TTC549 (cell line): ENCODE measurements around the gene HERC2.
"Not testable (repeated sequence)": the region's sequence is repeated elsewhere in the genome, so short reads cannot be mapped to it uniquely, and the experiment has no call there.

ENCODE experiments used
- FAIRE-seq: peaks from 2 replicates; lab custom pipeline; 2012; peaks lifted over from hg19 to GRCh38; lab: Jason Lieb, UNC

The HERC2 gene

DNA sequence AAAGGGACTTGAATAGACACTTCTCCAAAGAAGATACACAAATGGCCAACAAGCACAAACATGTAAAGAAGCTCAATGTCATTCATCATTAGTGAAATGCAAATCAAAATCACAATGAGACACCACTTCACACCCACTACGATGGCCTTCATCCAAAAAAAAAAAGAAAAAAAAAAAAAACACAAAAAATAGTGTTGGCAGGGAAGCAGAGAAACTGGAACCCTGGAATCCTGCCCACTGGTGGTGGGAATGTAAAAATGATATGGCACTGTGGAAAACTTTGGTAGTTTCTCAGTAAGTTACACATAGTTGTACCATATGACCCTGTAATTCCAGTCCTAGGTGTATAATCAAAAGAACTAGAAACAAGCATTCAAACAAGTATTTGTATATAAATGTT lies 94.7 kb downstream of the HERC2 start:
- FAIRE-seq: not testable (repeated sequence)

DNA sequence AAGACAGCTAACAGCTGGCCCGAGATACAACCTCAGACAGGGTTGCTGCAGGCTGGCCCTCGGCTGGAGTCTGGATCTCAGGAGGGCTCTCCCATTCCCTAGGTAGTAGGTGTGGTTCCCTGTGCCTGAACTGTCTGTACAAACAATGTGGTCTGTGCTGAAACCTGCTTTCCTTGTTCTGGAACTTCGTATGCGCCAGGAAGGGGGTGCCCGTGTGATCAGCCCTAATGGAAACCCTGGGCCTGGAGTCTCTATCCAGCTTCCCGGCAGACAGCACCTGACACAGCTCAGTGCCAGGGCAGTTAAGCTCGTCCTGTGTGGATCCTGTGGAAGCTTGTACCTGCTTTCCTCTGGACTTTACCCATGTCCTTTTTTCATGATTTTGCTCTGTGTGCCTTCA lies 99.4 kb downstream of the HERC2 start:
- FAIRE-seq: not testable (repeated sequence)

DNA sequence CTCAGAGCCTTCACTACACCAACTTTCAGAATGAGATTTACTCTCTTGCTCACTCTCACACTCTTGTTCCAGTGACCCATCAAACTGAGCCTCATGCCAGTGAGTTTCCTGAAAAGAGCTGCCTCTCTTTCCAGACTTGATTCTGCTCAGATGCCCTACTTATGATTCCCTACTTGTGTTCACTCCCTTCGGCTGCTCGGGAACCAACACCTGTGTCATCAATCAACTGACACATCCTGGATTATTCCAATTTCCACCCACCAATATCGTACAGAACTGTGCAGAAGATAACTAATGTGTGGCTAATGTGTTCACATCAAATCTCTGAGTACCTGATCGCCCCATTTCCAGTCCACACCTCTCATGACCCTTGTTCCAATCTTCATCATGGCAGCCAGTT lies 100.3 kb downstream of the HERC2 start:
- FAIRE-seq: not testable (repeated sequence)

DNA sequence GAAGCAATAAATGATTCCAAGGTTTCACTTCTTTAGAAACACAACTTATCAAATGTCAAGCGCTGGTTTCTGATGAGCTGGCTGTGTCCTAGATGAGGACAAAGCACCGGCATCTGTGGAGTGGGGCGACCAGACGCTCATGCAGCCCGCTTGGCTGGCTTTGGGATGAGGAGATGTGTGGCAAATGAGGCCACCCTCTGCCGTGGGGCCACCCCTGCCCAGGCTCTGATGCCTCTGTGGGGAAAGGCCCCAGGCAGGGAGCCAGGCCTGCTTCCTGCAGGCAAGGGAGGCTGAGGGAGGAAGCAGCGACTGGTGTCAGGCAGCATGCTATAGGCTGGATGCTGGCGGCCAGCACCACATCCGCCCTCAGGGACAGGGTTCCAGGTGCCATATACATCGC lies 102.9 kb downstream of the HERC2 start:
- FAIRE-seq: no peak

DNA sequence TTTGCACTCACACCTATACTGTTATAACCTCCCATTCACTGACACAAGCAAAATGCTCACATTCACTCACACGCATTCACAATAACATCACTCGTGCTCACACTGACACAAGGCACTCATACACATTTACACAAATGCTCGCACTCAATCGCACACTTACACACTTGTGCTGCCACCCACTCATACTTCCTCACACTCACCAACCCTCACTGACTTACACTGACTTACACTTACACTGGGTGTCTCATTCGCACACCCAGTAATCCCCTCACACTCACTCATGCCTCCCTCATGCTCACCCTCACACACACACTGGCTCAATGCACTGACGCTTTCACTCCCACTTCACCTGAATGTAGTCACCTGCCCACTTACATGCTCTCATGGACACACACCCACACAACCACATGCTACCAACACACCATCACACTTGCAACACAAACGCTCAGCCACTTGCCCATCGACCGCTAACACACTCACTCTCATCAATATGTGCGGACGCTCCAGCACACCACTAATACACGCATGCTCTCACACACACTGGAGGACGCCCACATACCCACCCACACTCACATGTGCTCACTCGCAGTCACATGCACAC lies 104.9 kb downstream of the HERC2 start:
- not testable (repeated sequence) for FAIRE-seq

DNA sequence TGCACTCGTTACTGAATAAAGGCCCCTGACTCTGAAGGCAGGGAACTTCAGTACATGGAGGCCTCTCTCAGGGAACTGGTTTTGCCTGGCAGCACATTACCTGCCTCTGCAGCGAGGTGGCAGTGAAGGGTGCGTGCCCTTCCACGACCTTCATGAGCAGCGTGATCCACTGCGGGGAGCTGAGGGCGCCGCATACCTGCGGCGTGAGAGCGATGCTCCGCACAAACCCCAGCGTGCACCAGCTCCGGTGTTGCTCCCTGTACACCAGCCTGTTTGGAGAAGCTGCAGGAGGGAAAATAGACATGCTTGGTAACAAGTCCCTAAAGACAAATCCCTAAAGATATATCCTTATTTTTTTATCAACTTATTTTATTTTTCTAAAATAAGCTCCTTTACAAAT lies 106.5 kb downstream of the HERC2 start:
- FAIRE-seq: not testable (repeated sequence)

DNA sequence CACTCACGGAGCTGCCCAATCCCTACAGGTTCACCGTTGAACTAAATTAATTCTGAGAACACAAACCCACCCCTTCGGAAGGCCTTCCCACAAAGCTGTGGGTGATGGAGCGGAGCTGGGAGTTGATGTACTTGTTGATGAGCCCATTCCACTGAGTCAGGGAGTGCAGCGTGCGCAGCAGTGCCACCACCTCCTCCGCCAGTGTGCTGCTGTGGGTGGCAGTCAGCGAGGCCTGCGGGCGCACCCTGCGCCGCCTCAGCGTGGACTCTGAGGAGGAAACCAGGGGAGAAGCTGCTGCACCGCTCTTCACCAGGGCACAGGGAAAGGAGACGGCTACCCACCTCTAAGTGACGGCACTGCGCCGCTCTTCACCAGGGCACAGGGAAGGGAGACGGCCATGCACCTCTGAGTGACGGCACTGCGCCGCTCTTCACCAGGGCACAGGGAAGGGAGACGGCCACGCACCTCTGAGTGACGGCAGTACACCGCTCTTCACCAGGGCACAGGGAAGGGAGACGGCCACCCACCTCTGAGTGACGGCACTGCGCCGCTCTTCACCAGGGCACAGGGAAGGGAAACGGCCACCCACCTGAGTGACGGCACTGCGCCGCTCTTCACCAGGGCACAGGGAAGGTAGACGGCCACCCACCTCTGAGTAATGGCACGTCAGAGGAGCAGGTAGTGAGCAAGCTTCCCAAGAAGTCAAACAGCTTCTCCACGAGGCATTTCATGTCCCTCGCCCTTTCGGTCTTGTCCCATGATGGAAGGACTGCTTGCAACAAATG lies 107.8 kb downstream of the HERC2 start:
- FAIRE-seq: not testable (repeated sequence)

DNA sequence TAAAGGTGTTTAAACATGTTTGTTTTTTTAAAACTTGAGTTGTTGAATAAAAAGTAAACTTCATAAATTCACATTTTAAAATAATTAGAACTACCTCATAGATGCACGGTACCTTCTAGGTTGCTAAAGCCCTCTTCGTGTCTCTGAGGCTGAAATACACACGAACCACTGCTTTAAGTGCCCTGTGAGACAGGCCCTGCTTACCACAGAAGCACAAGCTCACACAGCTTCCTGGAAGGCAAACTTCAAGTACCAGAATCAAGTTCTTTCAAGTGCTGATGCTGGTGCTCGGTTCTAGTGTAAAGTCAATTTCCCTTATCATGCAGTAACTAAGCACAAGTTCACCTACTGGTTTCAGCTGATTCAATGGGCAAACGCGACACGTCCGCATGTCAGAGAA lies 108.6 kb downstream of the HERC2 start:
- FAIRE-seq: not testable (repeated sequence)

DNA sequence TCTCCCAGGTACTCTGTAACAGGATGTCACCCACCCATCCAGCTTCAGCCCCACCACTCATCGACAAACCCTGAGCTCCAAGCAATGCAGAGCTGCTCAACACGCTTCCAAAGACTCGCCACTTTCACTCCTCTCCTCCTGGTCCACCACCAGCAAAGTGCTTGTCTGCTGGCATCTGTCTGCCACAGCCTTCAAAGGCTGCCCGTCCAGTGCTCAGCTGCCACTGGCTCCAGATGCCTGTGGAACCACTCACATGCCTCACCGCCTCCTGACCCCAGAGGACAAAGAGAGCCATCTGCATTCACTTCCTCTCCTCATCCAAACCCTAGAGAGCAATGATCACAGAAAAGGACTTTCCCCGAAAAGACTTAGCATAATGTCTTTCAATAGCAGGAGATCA lies 113.4 kb downstream of the HERC2 start:
- no peak for FAIRE-seq

DNA sequence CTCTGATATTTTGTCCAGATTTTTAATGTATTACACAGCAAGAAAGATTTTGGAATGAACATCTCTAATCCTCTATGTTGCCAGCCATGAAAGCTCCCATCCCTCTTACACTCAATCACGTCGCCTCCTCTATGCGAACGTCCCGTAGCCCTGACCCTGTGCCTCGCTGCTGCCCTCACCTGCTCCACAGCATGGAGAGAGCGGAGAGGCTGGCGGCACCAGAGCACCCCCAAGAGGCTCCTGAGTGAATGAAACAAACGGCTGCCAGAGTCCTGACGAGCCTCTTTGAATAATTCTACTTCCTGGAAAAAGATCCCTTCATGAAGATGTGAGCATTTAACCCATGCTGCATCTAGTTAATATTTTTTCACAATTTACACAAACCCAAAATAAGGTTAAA lies 116.3 kb downstream of the HERC2 start:
- FAIRE-seq: not testable (repeated sequence)

DNA sequence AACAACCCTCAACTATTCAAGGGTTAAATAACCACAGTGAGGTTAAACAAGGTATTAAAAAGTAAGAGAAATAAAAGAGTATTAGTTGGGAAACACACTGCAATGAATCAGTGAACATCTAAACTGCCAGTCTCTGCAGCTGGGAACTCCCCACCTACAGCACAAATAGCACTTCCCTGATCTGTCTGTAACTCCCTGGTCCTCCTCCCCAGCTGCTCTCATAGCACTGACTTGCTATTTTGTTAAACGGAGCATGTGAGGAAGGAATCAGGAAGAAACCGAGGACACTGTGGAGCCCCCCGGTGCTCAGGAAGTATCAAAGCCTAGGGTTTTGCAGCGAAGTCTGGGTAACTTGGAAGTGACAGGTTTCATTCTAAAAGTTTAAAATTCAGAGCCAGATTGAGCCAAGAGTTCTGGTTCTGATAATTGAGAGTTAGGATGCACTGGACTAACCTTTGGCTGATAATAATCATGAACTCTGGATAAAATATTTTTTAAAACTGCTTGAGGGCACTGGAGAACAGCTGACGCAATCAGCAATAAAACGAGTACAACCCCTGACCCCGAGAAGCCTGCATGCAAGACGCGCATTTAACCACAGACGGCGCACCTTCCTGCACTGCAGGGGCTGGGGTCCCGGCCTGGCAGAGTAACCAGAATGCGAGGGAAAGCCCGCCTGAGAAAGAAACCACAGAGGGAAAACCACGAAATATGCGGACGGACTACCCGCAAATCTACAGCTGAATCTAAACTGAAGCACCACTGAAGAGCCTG lies 118.7 kb downstream of the HERC2 start:
- FAIRE-seq: not testable (repeated sequence)

DNA sequence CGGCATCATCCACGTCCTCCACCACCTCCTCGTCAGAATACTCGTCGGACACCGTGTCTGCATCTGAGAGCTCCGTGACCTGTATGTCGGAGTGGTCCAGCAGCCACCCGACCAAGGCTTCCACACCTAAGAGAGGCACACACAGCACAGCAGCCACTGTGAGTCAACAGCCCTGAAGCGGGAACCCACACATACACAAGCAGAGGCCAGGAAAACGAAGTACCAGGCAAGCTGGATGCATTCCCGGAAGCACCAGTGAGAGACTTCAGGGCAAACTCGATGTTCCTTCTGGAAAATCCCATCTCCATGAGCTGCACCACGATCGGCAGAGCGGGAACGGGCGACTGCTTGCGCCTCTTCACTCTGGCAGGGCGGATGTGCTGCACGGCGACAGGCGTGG lies 119.9 kb downstream of the HERC2 start:
- FAIRE-seq: not testable (repeated sequence)

DNA sequence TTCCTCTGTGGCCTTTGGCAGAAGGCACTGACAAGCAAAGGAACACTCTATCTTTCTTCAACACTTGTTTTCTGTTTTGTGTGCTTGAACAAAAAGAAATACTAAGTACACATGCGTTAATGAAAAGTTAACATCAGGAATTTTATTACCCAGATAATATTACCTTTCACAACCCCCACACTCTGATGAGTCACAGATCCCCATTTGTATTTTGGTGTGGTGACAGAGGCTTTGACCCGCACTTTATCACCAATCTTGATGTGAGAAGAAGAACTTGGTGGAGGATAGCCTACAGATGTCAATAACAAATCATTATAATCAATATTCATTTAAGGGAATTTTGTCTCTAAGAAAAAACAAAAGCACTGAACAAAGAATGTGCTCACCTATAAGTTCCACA lies 123.8 kb downstream of the HERC2 start:
- FAIRE-seq: not testable (repeated sequence)

DNA sequence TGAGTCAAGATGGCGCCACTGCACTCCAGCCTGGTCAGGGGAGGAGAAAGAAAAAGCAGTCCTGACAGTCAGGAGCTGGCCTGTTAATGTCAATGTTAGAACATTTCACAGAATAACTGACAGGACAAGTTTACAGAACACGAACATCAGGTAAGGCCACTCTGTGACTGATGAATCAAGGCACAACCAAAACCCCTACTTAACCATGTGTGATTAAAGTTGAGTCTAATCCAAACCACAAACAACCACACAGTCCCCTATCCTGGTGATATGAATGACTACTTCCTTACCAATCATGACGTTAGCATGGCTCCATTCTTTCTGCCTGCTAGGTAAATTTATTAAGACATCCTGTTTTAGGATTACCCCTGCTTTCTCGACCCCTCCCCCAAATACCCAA lies 124.3 kb downstream of the HERC2 start:
- not testable (repeated sequence) for FAIRE-seq

DNA sequence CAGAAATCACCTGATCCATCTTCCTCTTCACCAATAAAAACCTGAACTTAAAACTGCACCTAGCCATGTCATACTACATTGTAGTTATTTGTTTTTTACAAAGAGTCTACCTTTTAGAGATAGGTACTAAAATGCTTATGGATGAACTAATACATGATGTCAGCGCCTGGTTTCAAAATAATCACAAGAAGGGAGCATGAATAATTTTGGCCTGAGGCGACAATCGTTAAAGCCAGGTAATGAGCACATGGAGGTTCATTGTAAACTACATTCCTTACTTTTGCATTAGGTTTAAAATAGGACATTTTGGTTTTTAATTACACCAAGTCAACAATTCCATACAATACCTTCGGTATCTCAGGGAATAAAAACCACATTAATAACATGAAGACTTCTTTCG lies 125.4 kb downstream of the HERC2 start:
- FAIRE-seq: not testable (repeated sequence)

DNA sequence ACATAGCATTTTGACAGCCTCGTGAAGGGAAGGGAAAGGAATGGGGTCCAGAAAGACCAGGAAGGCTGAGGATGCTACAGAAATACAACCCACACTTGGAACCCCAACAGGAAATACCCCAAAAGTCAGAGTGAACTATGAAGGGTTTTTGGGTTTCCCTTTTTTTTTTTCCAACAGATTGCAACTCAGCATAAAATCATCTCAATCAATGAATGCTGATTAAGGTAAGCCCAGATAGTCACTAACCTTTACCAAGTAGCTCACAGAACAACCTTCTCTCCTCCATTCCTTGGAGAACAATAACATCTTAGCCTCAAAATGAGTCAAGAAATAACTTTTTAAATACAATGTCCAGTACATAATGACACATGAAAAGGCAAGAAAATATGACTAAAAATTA lies 129.2 kb downstream of the HERC2 start:
- no peak for FAIRE-seq

DNA sequence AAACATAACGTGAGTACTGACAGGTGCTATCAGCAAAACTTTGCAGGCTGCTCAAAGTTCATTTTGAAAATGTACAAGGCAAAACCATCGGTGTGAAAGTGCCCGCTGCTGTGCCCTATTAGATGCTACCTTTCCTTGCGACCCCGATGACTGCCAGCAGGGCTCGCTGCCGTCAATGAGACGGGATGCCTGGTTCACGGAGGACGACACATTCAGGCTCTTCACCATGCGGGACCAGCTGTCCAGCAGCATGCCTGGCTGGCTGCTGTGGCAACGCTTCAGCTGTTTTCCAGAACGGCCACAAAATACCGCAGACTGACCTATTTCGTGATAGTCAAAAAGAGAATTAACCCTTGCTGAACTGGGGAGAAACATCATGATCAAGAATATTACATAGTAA lies 130.1 kb downstream of the HERC2 start:
- no peak for FAIRE-seq

DNA sequence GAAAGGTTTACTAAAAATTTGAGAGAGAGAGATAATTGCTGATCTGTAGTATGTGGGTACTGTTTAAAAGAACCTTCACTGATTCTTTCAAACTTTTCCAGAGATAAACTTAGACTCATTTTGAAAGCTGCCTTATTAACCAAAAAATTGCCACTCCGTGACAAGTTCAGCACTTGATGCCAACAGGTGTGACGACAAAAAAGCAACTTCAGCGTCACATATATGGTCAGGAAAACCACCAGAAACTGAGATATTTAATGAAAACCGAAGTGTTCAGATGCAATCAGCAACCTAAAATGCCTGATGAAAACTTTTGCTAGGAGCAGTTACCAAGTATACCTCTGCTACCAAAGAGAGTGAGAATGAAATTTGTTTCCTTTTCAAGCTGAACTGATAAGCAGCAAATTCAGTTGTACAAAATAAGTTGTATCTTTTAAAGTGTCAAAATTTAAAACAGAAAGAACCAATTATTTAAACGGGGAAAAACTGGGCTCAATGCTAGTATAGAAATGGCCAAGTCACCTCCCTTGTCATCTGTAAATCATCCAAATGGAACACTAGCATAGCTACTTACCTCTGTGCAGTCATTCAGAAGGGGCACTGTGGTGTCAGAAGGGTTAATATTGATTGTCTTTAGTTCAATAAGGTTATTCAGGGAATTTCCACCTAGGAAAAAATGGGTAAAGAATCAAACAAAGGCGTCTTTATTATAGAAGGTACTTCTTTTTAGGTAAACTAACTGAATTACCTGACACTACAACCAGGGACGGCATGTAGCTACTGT lies 131.4 kb downstream of the HERC2 start:
- no peak for FAIRE-seq

DNA sequence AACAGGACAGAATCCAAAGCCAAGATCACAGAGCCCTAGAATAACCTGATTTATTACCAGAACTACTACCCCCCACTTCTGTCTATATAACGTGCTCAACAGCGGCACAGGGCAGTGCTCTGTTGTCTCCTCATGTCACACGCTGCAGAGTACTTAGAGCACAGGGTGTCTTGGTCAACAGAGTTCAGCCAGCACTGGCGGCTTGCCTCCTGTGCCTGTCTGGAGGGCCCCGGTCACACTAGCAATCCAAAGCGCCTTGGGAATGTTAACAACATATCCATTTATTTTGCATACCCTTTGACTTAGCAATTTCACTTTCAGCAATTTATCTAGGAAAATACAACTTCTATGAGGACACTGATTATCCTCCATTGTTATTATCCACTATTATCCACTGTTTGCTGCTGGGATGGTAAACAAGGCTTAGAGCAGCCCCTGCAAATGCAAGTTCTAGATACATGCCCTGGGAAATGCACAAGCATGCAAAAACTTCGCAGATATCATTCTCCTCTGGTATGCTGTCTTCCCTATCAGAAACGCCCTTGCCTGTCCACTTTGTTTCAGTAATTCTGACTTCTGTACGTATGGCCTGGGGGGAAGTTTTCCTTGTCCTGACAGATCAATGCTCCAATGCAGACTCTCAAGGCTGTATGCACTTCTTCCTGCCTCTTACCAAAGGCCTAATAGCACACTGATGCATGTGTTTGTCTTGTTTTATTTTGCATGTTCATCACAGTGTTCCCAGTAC lies 136.7 kb downstream of the HERC2 start:
- no peak for FAIRE-seq

DNA sequence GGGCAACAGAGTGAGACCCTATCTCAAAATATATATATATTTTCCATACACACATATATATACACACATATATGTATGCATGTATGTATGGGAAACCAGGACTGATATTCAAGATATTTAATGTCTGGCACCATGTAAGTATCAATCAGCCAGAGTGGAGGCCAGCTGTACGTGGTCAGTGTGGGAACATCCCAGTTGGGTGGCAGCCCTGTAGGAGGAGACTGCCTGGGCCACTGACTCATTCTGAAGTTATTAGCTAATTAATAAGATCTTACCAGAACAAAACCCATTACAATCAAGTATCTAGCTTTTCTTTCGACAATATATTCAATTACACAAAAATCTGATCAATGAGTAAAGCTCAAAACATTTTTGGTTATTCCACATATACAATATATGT lies 137.8 kb downstream of the HERC2 start:
- FAIRE-seq: no peak

DNA sequence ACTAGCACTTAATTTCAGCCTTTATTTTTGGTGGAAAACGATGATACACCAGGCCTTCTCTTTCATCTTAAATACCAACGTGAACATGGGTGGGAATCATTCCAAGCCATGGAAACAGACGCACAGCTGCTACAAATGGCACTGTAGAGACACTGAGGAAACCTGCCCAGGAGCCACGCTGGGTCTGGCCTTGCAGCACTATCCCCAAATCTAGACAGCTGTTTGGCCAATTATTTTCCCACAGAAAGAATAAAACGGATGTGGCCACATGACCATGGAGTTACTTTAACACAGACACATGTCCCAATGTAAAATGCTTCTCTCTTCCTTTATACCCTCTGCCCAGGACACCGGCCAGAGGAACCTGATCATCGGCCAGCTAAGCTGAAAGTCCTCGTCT lies 139.2 kb downstream of the HERC2 start:
- FAIRE-seq: no peak

DNA sequence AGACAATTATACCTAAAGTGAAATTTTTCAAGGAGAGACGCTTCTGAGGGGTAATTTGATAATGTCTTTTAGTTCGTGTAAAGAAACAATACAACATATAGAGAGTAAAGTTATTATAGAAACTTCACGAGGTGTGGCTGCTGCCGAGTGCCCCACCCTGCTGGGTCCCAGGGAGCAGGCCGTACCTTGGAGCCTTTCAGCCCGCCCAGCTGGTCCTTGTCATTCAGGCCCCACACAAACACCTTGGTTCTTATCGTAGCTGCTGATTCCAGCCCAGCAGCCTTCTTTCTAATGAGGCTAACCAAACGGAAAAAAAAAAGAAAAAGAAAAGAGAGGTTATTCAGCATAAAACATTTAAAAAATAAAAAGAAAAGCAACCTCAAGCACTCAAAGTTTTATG lies 139.8 kb downstream of the HERC2 start:
- FAIRE-seq: no peak
